T-cell (primary cell): ENCODE measurements around the gene MIOX. TPM values are rescaled to one million over a fixed set of nuclear protein-coding genes. Genes with fewer than 3 reads are reported as not detected.

Experiments
- ATAC-seq, 4 experiments: fragments of 200-7000 bp in 3 of 4; fragments of 150-1000 bp in 1 of 4; cut with Tn5 transposase; replicated peaks in 1 of 4; 1 replicate in 3 of 4; 2 replicates in 1 of 4; pipeline ENCODE4 v1.10.0; 2021; ENCODE audit warnings: moderate library complexity in 3 of 4, mild to moderate bottlenecking in 2 of 4, moderate number of reproducible peaks in 1 of 4
- CTCF ChIA-PET, 2 donors: fragments of 300-600 bp; sonication (Branson Sonifier 250); formaldehyde crosslinking; loops; one replicate each; lab custom pipeline; 2022; ENCODE audit warnings: antibody characterized with exemption in 2 of 2; lab: Charles Lee
- POLR2A ChIA-PET, 2 donors: fragments of 300-600 bp; sonication (Branson Sonifier 250); formaldehyde crosslinking; loops; one replicate each; lab custom pipeline; 2022; ENCODE audit warnings: antibody characterized with exemption in 2 of 2; lab: Charles Lee
- DNase-seq, 35 experiments: peaks; one replicate each; pipeline versions ENCODE4 v3.0.0 to v3.0.0-alpha.2; 2013 to 2023
- H3K27ac ChIP-seq: one replicate; pipeline ENCODE4 v1.5.1; 2013; ENCODE audit warnings: low read length
- H3K27me3 ChIP-seq, 2 experiments: replicated peaks in 1 of 2; 1 replicate in 1 of 2; 2 replicates in 1 of 2; pipeline versions ENCODE4 v1.6.1 to v1.7.0; 2013; ENCODE audit warnings: low read length in 1 of 2, mixed read lengths in 1 of 2; ENCODE audit not compliant: control insufficient read depth in 2 of 2, insufficient read depth in 2 of 2; ENCODE audit errors: extremely low read depth in 1 of 2
- H3K36me3 ChIP-seq, 2 donors: 1 replicate in 1 of 2; 2 replicates in 1 of 2; pipeline versions ENCODE4 v1.6.1 to v1.7.0; 2013; ENCODE audit warnings: low read length in 1 of 2; ENCODE audit not compliant: control insufficient read depth in 2 of 2, insufficient read depth in 1 of 2; ENCODE audit errors: extremely low read depth in 1 of 2
- H3K4me1 ChIP-seq, 2 experiments: 1 replicate in 1 of 2; 2 replicates in 1 of 2; pipeline versions ENCODE4 v1.6.1 to v1.7.0; 2013; ENCODE audit warnings: low read length in 2 of 2, mixed read lengths in 1 of 2; ENCODE audit not compliant: insufficient read depth in 2 of 2, control insufficient read depth in 1 of 2; ENCODE audit errors: extremely low read depth in 1 of 2
- H3K4me3 ChIP-seq, 2 donors: 1 replicate in 1 of 2; 2 replicates in 1 of 2; pipeline versions ENCODE4 v1.5.1 to v1.7.0; 2013; ENCODE audit warnings: mild to moderate bottlenecking in 2 of 2, low read length in 1 of 2, moderate library complexity in 1 of 2; ENCODE audit not compliant: control insufficient read depth in 1 of 2; ENCODE audit errors: extremely low read depth in 1 of 2
- H3K9me3 ChIP-seq: 2 replicates; pipeline ENCODE4 v1.7.0; 2013
- H3K27ac Mint-ChIP-seq, 2 donors: one replicate each; pipeline ENCODE4 v1.8.0; 2020 to 2021; ENCODE audit warnings: mild to moderate bottlenecking in 2 of 2, mixed read lengths in 2 of 2
- H3K27me3 Mint-ChIP-seq, 2 donors: one replicate each; pipeline ENCODE4 v1.8.0; 2021 to 2022; ENCODE audit warnings: mixed read lengths in 2 of 2
- H3K36me3 Mint-ChIP-seq: one replicate; pipeline ENCODE4 v1.8.0; 2021; ENCODE audit warnings: mixed read lengths
- H3K4me1 Mint-ChIP-seq, 3 donors: one replicate each; pipeline ENCODE4 v1.8.0; 2020 to 2022; ENCODE audit warnings: mixed read lengths in 3 of 3, mild to moderate bottlenecking in 1 of 3
- H3K4me3 Mint-ChIP-seq, 3 donors: one replicate each; pipeline ENCODE4 v1.8.0; 2020 to 2022; ENCODE audit warnings: mild to moderate bottlenecking in 3 of 3, mixed read lengths in 3 of 3, moderate library complexity in 3 of 3
- H3K9me3 Mint-ChIP-seq, 3 donors: one replicate each; pipeline ENCODE4 v1.8.0; 2020 to 2022; ENCODE audit warnings: mixed read lengths in 3 of 3
- WGBS: methylation state at CpG from one replicate; pipeline ENCODE4 v1.1.5; 2013; ENCODE audit warnings: missing lambda C conversion rate; ENCODE audit not compliant: insufficient coverage; 5-methylcytosine and 5-hydroxymethylcytosine counted together
- total RNA-seq, 35 experiments: library from RNA in 6 of 35; stranded (reverse) in 6 of 35; fragments of 120-200 nt in 1 of 35; gene quantifications; one replicate each; pipeline versions ENCODE4 v1.2.1 to v1.2.4 and lab custom pipeline; 2013 to 2026

MIOX gene
- total RNA-seq (under 1 TPM in 4 of 5 donors, not detected in 1; 0.36 to 0.70 (median 0.54) TPM), total RNA-seq (lab: John Stamatoyannopoulos, UW) (0 to 1.1 (median 0.14) reads per million in 29 experiments)
- 0.11 TPM for total RNA-seq (2013)

DNA sequence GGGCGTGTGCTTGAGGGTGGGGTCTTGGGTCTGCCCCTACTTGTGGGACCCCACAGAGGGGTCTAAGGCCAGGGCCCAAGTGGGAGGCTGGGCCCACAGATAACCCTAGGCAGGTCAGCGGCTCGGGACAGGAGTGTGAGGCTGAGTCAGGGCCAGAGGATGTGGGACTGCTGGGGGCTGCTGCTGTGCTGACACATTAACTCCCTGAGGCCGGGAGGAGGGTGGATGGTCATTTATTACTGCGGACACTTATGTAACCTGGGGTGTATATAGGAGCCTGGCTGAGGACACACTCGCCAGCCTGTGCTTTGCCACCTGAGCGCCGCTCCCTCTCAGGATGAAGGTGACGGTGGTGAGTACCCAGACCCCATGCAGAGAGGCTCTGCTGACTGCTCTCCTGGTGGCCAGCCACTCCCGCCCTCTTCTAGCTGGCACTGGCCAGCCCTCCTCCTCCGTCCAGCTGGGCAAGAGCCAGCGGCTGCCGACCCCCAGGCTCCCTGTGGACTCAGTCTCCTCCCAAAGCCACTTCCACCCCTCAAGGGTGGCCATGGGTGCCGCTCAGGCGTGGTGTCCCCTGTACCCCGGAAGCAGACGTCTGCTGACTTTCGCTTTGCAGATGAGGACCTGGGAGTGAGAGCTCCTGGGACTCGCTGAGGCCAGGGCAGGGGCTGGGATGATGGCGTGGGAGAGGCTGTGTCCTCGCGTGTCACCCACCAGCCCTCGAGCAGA is at the start of gene MIOX:
Gene MIOX, plus strand, starts transcription at position 299 of the 729 bp plus-strand sequence. Its CDS starts 39 bp downstream, at position 338.
- Mint-ChIP-seq H3K36me3 (no peaks in the 10 kb centered on the region), H3K27me3 (no peaks in the 10 kb centered on the region), H3K4me3 (no peak within 1 kb of the TSS), H3K9me3 (no peaks in the 10 kb centered on the region), H3K4me1 (peaks cover 9% of the 10 kb centered on the region in 3 donors), H3K27ac (no peak within 1 kb of the TSS)
- H3K4me1 ChIP-seq: peaks cover 8 to 29% of the 10 kb centered on the region in 2 experiments
- 77% methylated on average over 23 of the region's 23 CpGs for WGBS
- DNase-seq: no peak
- POLR2A ChIA-PET: no interaction called here
- H3K4me3 ChIP-seq: no peak within 1 kb of the TSS
- no peak for ATAC-seq
- H3K36me3 ChIP-seq: no peaks in the 10 kb centered on the region
- CTCF ChIA-PET: no interaction called here
- H3K9me3 ChIP-seq: no peaks in the 10 kb centered on the region
- peaks cover 0 to 58% of the 10 kb centered on the region in 2 experiments for H3K27me3 ChIP-seq
- H3K27ac ChIP-seq: no peak within 1 kb of the TSS

- no peak overlapping the region for H3K4me3 Mint-ChIP-seq
- DNase-seq (no peak), ATAC-seq (no peak)
- no peaks in the 10 kb centered on the region for H3K4me1 ChIP-seq
- ChIA-PET POLR2A (no interaction called here), CTCF (interaction anchor here in 1 of 2 donors (0.6 kb wide), 1 partner anchor 21 kb away, joined by 3 read pairs; no protein-coding TSS in a partner anchor)
- no peaks in the 10 kb centered on the region for H3K27me3 ChIP-seq
- H3K36me3 Mint-ChIP-seq: peaks cover 8% of the 10 kb centered on the region
- no peak overlapping the region for H3K4me3 ChIP-seq
- no peak overlapping the region for H3K27ac ChIP-seq
- H3K4me1 Mint-ChIP-seq: no peaks in the 10 kb centered on the region
- H3K27ac Mint-ChIP-seq: no peak overlapping the region
- 89% methylated on average over 24 of the region's 36 CpGs for WGBS
- H3K36me3 ChIP-seq: peaks cover 8 to 67% of the 10 kb centered on the region in 2 donors
- no peaks in the 10 kb centered on the region for H3K9me3 Mint-ChIP-seq
- no peaks in the 10 kb centered on the region for H3K9me3 ChIP-seq
- no peaks in the 10 kb centered on the region for H3K27me3 Mint-ChIP-seq
Measured at GRCh38 chr22:50437511-50438304, 49.0 kb upstream of the MIOX start.

- no peak overlapping the region for H3K27ac ChIP-seq
- Mint-ChIP-seq H3K27me3 (no peaks in the 10 kb centered on the region), H3K4me1 (peaks cover 0 to 7% (median 6%) of the 10 kb centered on the region in 3 donors), H3K4me3 (no peak overlapping the region), H3K9me3 (no peaks in the 10 kb centered on the region), H3K36me3 (peaks cover 9% of the 10 kb centered on the region), H3K27ac (no peak overlapping the region)
- H3K4me1 ChIP-seq: peaks cover 0 to 8% of the 10 kb centered on the region in 2 experiments
- DNase-seq: no peak
- no peaks in the 10 kb centered on the region for H3K9me3 ChIP-seq
- 92% methylated on average over 23 of the region's 34 CpGs for WGBS
- no peaks in the 10 kb centered on the region for H3K27me3 ChIP-seq
- POLR2A ChIA-PET: no interaction called here
- CTCF ChIA-PET: interaction anchor here in 1 of 2 donors (0.6 kb wide), 1 partner anchor 20 kb away, joined by 3 read pairs; no protein-coding TSS in a partner anchor
- H3K4me3 ChIP-seq: no peak overlapping the region
- ATAC-seq: no peak
- H3K36me3 ChIP-seq: peaks cover 4 to 65% of the 10 kb centered on the region in 2 donors
Measured at GRCh38 chr22:50438305-50439275, 48.1 kb upstream of the MIOX start.

GRCh38 chr22:50439314-50439870 is 47.3 kb upstream of the MIOX start:
- Histone ChIP-seq H3K27ac (no peak overlapping the region), H3K9me3 (no peaks in the 10 kb centered on the region), H3K27me3 (no peaks in the 10 kb centered on the region), H3K36me3 (peaks cover 4 to 65% of the 10 kb centered on the region in 2 donors), H3K4me3 (no peak overlapping the region), H3K4me1 (peaks cover 0 to 16% of the 10 kb centered on the region in 2 experiments)
- ATAC-seq (no peak), DNase-seq (no peak)
- 84% methylated on average over 12 of the region's 17 CpGs for WGBS
- POLR2A ChIA-PET: interaction anchor here in 1 of 2 donors (0.8 kb wide), 1 partner anchor 33 kb away, joined by 3 read pairs; no protein-coding TSS in a partner anchor
- peaks cover 0 to 7% (median 6%) of the 10 kb centered on the region in 3 donors for H3K4me1 Mint-ChIP-seq
- no peaks in the 10 kb centered on the region for H3K27me3 Mint-ChIP-seq
- no peak overlapping the region for H3K27ac Mint-ChIP-seq
- H3K4me3 Mint-ChIP-seq: no peak overlapping the region
- H3K36me3 Mint-ChIP-seq: peaks cover 9% of the 10 kb centered on the region
- H3K9me3 Mint-ChIP-seq: no peaks in the 10 kb centered on the region
- CTCF ChIA-PET: no interaction called here

- WGBS: 86% methylated on average over 7 of the region's 10 CpGs
- Histone ChIP-seq H3K27ac (no peak overlapping the region), H3K9me3 (no peaks in the 10 kb centered on the region), H3K27me3 (no peaks in the 10 kb centered on the region), H3K36me3 (peaks cover 4 to 65% of the 10 kb centered on the region in 2 donors), H3K4me1 (peaks cover 0 to 21% of the 10 kb centered on the region in 2 experiments), H3K4me3 (no peak overlapping the region)
- DNase-seq (no peak), ATAC-seq (no peak)
- Mint-ChIP-seq H3K36me3 (peaks cover 9% of the 10 kb centered on the region), H3K4me1 (peaks cover 1 to 11% (median 10%) of the 10 kb centered on the region in 3 donors), H3K9me3 (no peaks in the 10 kb centered on the region), H3K27ac (no peak overlapping the region), H3K27me3 (no peaks in the 10 kb centered on the region), H3K4me3 (no peak overlapping the region)
- ChIA-PET CTCF (no interaction called here), POLR2A (interaction anchor here (0.5 to 0.8 kb wide), 2 partner anchors 13 to 32 kb away, joined by 3 read pairs; no protein-coding TSS in a partner anchor)
Measured at GRCh38 chr22:50439871-50440331, 46.8 kb upstream of the MIOX start.
